Right ventricle myocardium inferior (tissue), 1 donor: ENCODE measurements around the gene MRPS16. TPM values are rescaled to one million over a fixed set of nuclear protein-coding genes. Genes with fewer than 3 reads are reported as not detected.
"Not testable (repeated sequence)": the region's sequence is repeated elsewhere in the genome, so short reads cannot be mapped to it uniquely, and the experiment has no call there.

Experiments used
- ATAC-seq: fragments of 200-7000 bp; cut with Tn5 transposase; one replicate; pipeline ENCODE4 v1.9.1; 2020; ENCODE audit warnings: mild to moderate bottlenecking, moderate library complexity
- DNase-seq: peaks from one replicate; pipeline ENCODE4 v3.0.0; 2021; ENCODE audit errors: missing footprints
- intact Hi-C: fragments of 100-400 bp; cut with DNase I; formaldehyde crosslinking; loops from one replicate; pipeline ENCODE4 v1.11.0; 2022
- long read RNA-seq: library from polyadenylated mRNA; unstranded; transcript quantifications from one replicate; pipeline ENCODE4 v2.0.0, GENCODE V29; 2021
- total RNA-seq: library from RNA; stranded (reverse); fragmentation: NEBNext Ultra II Directional; extraction: Animal tissue kit (Norgen Biotek cat#: 25700); gene quantifications from one replicate; pipeline ENCODE4 v1.2.1, GENCODE V29; 2021
- donor health status: DM: no; HTN: yes; CAD: no; lungs with severe emphysema.

MRPS16 gene
- total RNA-seq, result 106 TPM
- long read RNA-seq, transcript MRPS16-202 (3 exons, 2,634 nt), result major isoform, 68 of 83 reads
- long read RNA-seq, partial matches to known transcripts, result 6 of 83 reads
- long read RNA-seq, other reads (novel, unspliced or antisense), result 7 of 83 reads

- intact Hi-C loops, result loop anchor here (5.0 kb wide), 1 partner anchor 245 kb away; the partner anchor contains the start of gene PPP3CB
- DNase-seq (peak; percentile 95), ATAC-seq (peak; percentile 99)
These were observed at the start of gene MRPS16 for GRCh38 chr10:73252445-73253224. Gene MRPS16 (minus strand): TSS chr10:73252644. CDS start chr10:73252482, 162 bp downstream.

GRCh38 chr10:73296946-73297345 lies 44.5 kb upstream of the MRPS16 start:
- intact Hi-C loops, result no loop called here
- no peak for DNase-seq
- no peak for ATAC-seq

- intact Hi-C loops, result no loop called here
These were observed 41.0 kb upstream of the MRPS16 start for GRCh38 chr10:73293461-73293860.

GRCh38 chr10:73289958-73290357 lies 37.5 kb upstream of the MRPS16 start:
- no peak for DNase-seq
- intact Hi-C loops, result no loop called here

More at GRCh38 chr10:73293461-73293860, 41.0 kb upstream of the MRPS16 start:
- DNase-seq (no peak), ATAC-seq (no peak)

GRCh38 chr10:73287441-73287840 lies 35.0 kb upstream of the MRPS16 start:
- DNase-seq, result no peak
- no peak for ATAC-seq
- intact Hi-C loops, result no loop called here

More at GRCh38 chr10:73289958-73290357, 37.5 kb upstream of the MRPS16 start:
- ATAC-seq, result no peak

- DNase-seq (no peak), ATAC-seq (no peak)
- intact Hi-C loops, result no loop called here
These were observed 28.7 kb upstream of the MRPS16 start for GRCh38 chr10:73281097-73281496.

- no peak for DNase-seq
- intact Hi-C loops, result no loop called here
- no peak for ATAC-seq
These were observed 12.0 kb upstream of the MRPS16 start for GRCh38 chr10:73264423-73264822.

GRCh38 chr10:73263693-73264347 lies 11.4 kb upstream of the MRPS16 start:
- intact Hi-C loops, result no loop called here
- no peak for ATAC-seq
- DNase-seq, result no peak

GRCh38 chr10:73262880-73263555 lies 10.6 kb upstream of the MRPS16 start:
- intact Hi-C loops, result no loop called here
- DNase-seq, result no peak
- no peak for ATAC-seq

- intact Hi-C loops, result no loop called here
- ATAC-seq, result no peak
These were observed 9.8 kb upstream of the MRPS16 start for GRCh38 chr10:73262105-73262730.

GRCh38 chr10:73261362-73261995 lies 9.0 kb upstream of the MRPS16 start:
- no peak for ATAC-seq
- intact Hi-C loops, result no loop called here

More at GRCh38 chr10:73262105-73262730, 9.8 kb upstream of the MRPS16 start:
- DNase-seq, result no peak

GRCh38 chr10:73258612-73259011 lies 6.2 kb upstream of the MRPS16 start:
- intact Hi-C loops, ATAC-seq, DNase-seq: not testable (repeated sequence)

More at GRCh38 chr10:73261362-73261995, 9.0 kb upstream of the MRPS16 start:
- no peak for DNase-seq

GRCh38 chr10:73253225-73253555 lies 746 bp upstream of the MRPS16 start:
- DNase-seq (no peak), ATAC-seq (no peak)
- intact Hi-C loops, result loop anchor here (5.0 kb wide), 1 partner anchor 244 kb away; the partner anchor contains the start of gene PPP3CB

- intact Hi-C loops, result loop anchor here (5.0 kb wide), 1 partner anchor 245 kb away; the partner anchor contains the start of gene PPP3CB
- DNase-seq, result no peak
- ATAC-seq, result peak; percentile 64
These were observed 580 bp downstream of the MRPS16 start for GRCh38 chr10:73251683-73252444.

- no peak for ATAC-seq
- intact Hi-C loops, result no loop called here
- peak; percentile 25 for DNase-seq
These were observed 4.2 kb downstream of the MRPS16 start for GRCh38 chr10:73248259-73248724.

- intact Hi-C loops, result no loop called here
- DNase-seq (no peak), ATAC-seq (no peak)
These were observed 4.8 kb downstream of the MRPS16 start for GRCh38 chr10:73247509-73248258.
